Skeletal muscle tissue (tissue), 1 donor: ENCODE results near the gene NFAM1. TPM values are rescaled to one million over a fixed set of nuclear protein-coding genes. Genes with fewer than 3 reads are reported as not detected.

Experiments used
- total RNA-seq: library from RNA; depleted of rRNA; stranded (reverse); fragments of >200 nt; gene quantifications from one replicate; pipeline ENCODE4 v1.2.3, GENCODE V29; 2014

NFAM1 gene
- total RNA-seq, 1 donor from 2014 or later, result 0.52 TPM

Other genes starting within 250 kb of the NFAM1 start
- gene TCF20, start 161.8 kb downstream of the NFAM1 start, total RNA-seq, result 13.0 TPM
- gene RRP7A, start 87.4 kb upstream of the NFAM1 start, total RNA-seq, result 13.0 TPM
- 2.6 TPM for gene SERHL2, start 121.6 kb upstream of the NFAM1 start, total RNA-seq
- gene POLDIP3, start 182.5 kb upstream of the NFAM1 start, total RNA-seq, result 22.4 TPM
- gene ATP5MGL, start 208.2 kb upstream of the NFAM1 start, total RNA-seq, result not detected
- 28.7 TPM for gene CYB5R3, start 217.0 kb upstream of the NFAM1 start, total RNA-seq